Breast epithelium (tissue), 4 donors: Measurements from ENCODE around the gene CHST8. TPM values are rescaled to one million over a fixed set of nuclear protein-coding genes. Genes with fewer than 3 reads are reported as not detected.

ENCODE experiments used
- DNase-seq, 2 donors: peaks; one replicate each; pipeline ENCODE4 v3.0.0-alpha.2; 2019; ENCODE audit warnings: low spot score in 2 of 2
- H3K27ac ChIP-seq, 2 donors: fragments of 200-600 bp; sonication (generic) in 1 of 2; one replicate each; pipeline ENCODE4 v1.5.1; 2016 to 2019; ENCODE audit warnings: mild to moderate bottlenecking in 1 of 2
- H3K27me3 ChIP-seq, 2 donors: fragments of 200-600 bp; sonication (generic) in 1 of 2; one replicate each; pipeline versions ENCODE4 v1.5.1 to v1.6.0; 2017 to 2019; ENCODE audit warnings: control low read depth in 1 of 2, mild to moderate bottlenecking in 1 of 2
- H3K36me3 ChIP-seq: fragments of 200-600 bp; one replicate; pipeline ENCODE4 v1.5.1; 2019
- H3K4me1 ChIP-seq, 2 donors: fragments of 200-600 bp; sonication (generic); one replicate each; pipeline ENCODE4 v1.5.1; 2016 to 2019; ENCODE audit warnings: control low read depth in 1 of 2
- H3K4me3 ChIP-seq, 3 donors: fragments of 200-600 bp; sonication (generic); 1 replicate in 2 of 3; 2 replicates in 1 of 3; pipeline ENCODE4 v1.5.1; 2016 to 2019; ENCODE audit warnings: mild to moderate bottlenecking in 3 of 3, moderate library complexity in 2 of 3
- H3K9me3 ChIP-seq, 2 donors: fragments of 200-600 bp; sonication (generic) in 1 of 2; one replicate each; pipeline ENCODE4 v1.5.1; 2016 to 2019; ENCODE audit warnings: control low read depth in 1 of 2
- CTCF ChIP-seq, 3 donors: fragments of 450-650 bp; IDR thresholded peaks; one replicate each; pipeline ENCODE4 v1.5.1; 2016 to 2017; ENCODE audit warnings: antibody characterized with exemption in 3 of 3, mild to moderate bottlenecking in 3 of 3, moderate library complexity in 3 of 3
- POLR2A ChIP-seq: fragments of 450-650 bp; IDR thresholded peaks from one replicate; pipeline ENCODE4 v1.6.1; 2016; ENCODE audit warnings: antibody characterized with exemption, mild to moderate bottlenecking, moderate library complexity
- POLR2AphosphoS5 ChIP-seq, 3 donors: sonication (generic); formaldehyde crosslinking; IDR thresholded peaks; one replicate each; pipeline ENCODE4 v1.6.1; 2017; ENCODE audit warnings: antibody characterized with exemption in 3 of 3
- intact Hi-C: fragments of 100-400 bp; cut with DNase I; formaldehyde crosslinking; loops from one replicate; pipeline ENCODE4 v1.15.1; 2023; ENCODE audit warnings: low total_unique reads
- total RNA-seq, 3 donors: library from RNA; depleted of rRNA; stranded (reverse); fragments of >200 nt; gene quantifications; one replicate each; pipeline ENCODE4 v1.1.0, GENCODE V29; 2016

Gene CHST8
- total RNA-seq, 3 donors from 2014 or later, result 0.16 to 14.1 (median 1.6) TPM

- no peak overlapping the region for H3K27ac ChIP-seq
Observed at GRCh38 chr19:33714149-33714548, 92.4 kb downstream of the CHST8 start.

GRCh38 chr19:33715462-33715861 lies 93.7 kb downstream of the CHST8 start:
- Histone ChIP-seq H3K36me3 (no peaks in the 10 kb centered on the region), H3K9me3 (peaks cover 0 to 25% of the 10 kb centered on the region in 2 donors), H3K4me1 (no peaks in the 10 kb centered on the region), H3K27me3 (peaks cover 0 to 3% of the 10 kb centered on the region in 2 donors), H3K4me3 (no peak overlapping the region), H3K27ac (no peak overlapping the region)
- intact Hi-C loops, result no loop called here
- no peak for TF ChIP-seq POLR2AphosphoS5 (IDR thresholded peaks at IDR 0.05)
- TF ChIP-seq POLR2A, result no peak
- TF ChIP-seq CTCF (IDR thresholded peaks at IDR 0.05), result no peak
- DNase-seq, result no peak

More at GRCh38 chr19:33714149-33714548, 92.4 kb downstream of the CHST8 start:
- H3K4me1 ChIP-seq, result no peaks in the 10 kb centered on the region
- TF ChIP-seq CTCF (IDR thresholded peaks at IDR 0.05), result no peak
- TF ChIP-seq POLR2AphosphoS5 (IDR thresholded peaks at IDR 0.05), result no peak
- H3K27me3 ChIP-seq, result no peaks in the 10 kb centered on the region
- no peak for DNase-seq
- H3K9me3 ChIP-seq, result peaks cover 0 to 36% of the 10 kb centered on the region in 2 donors
- H3K4me3 ChIP-seq, result no peak overlapping the region
- no peaks in the 10 kb centered on the region for H3K36me3 ChIP-seq
- intact Hi-C loops, result no loop called here

- Histone ChIP-seq H3K4me1 (no peaks in the 10 kb centered on the region), H3K27ac (no peak overlapping the region), H3K36me3 (no peaks in the 10 kb centered on the region), H3K4me3 (no peak overlapping the region), H3K9me3 (peaks cover 0 to 22% of the 10 kb centered on the region in 2 donors), H3K27me3 (peaks cover 0 to 18% of the 10 kb centered on the region in 2 donors)
- intact Hi-C loops, result no loop called here
- no peak for TF ChIP-seq POLR2AphosphoS5 (IDR thresholded peaks at IDR 0.05)
- no peak for TF ChIP-seq POLR2A
- TF ChIP-seq CTCF (IDR thresholded peaks at IDR 0.05), result no peak
- DNase-seq, result no peak
Observed at GRCh38 chr19:33717878-33718277, 96.1 kb downstream of the CHST8 start.

- no peaks in the 10 kb centered on the region for H3K36me3 ChIP-seq
- no peak overlapping the region for H3K4me3 ChIP-seq
- intact Hi-C loops, result no loop called here
- H3K27ac ChIP-seq, result no peak overlapping the region
- peaks cover 0 to 22% of the 10 kb centered on the region in 2 donors for H3K9me3 ChIP-seq
- peaks cover 0 to 25% of the 10 kb centered on the region in 2 donors for H3K27me3 ChIP-seq
- DNase-seq, result no peak
- no peaks in the 10 kb centered on the region for H3K4me1 ChIP-seq
- TF ChIP-seq CTCF (IDR thresholded peaks at IDR 0.05) (no peak), POLR2A (no peak), POLR2AphosphoS5 (IDR thresholded peaks at IDR 0.05) (no peak)
Observed at GRCh38 chr19:33718651-33719254, 97.0 kb downstream of the CHST8 start.

GRCh38 chr19:33719366-33720154 lies 97.8 kb downstream of the CHST8 start:
- DNase-seq, result no peak
- H3K36me3 ChIP-seq, result no peaks in the 10 kb centered on the region
- no peak overlapping the region for H3K4me3 ChIP-seq
- intact Hi-C loops, result no loop called here
- H3K4me1 ChIP-seq, result no peaks in the 10 kb centered on the region
- TF ChIP-seq POLR2AphosphoS5 (IDR thresholded peaks at IDR 0.05), result no peak
- no peak for TF ChIP-seq CTCF (IDR thresholded peaks at IDR 0.05)
- TF ChIP-seq POLR2A, result no peak
- peaks cover 0 to 16% of the 10 kb centered on the region in 2 donors for H3K9me3 ChIP-seq
- H3K27ac ChIP-seq, result no peak overlapping the region
- H3K27me3 ChIP-seq, result peaks cover 0 to 33% of the 10 kb centered on the region in 2 donors
